Neural cell (in vitro differentiated cells): ENCODE data around the gene ADAM30. TPM values are rescaled to one million over a fixed set of nuclear protein-coding genes. Genes with fewer than 3 reads are reported as not detected.

Source experiments
- H2AFZ ChIP-seq: fragments of 200-600, 300-800 bp; sonication (generic), shearing (Covaris generic); 2 replicates; pipeline ENCODE4 v1.6.0; 2014; ENCODE audit warnings: low read depth, mild to moderate bottlenecking, antibody characterized with exemption, low read length, moderate library complexity
- H3F3A ChIP-seq: fragments of 200-600 bp; shearing (Covaris generic); 2 replicates; pipeline ENCODE4 v1.6.1; 2016; ENCODE audit warnings: mild to moderate bottlenecking, moderate library complexity, mixed read lengths, antibody characterized with exemption, low read length; ENCODE audit not compliant: insufficient read depth, poor library complexity, severe bottlenecking
- H3K27ac ChIP-seq: fragments of 200-600, 300-800 bp; sonication (generic), shearing (Covaris generic); 2 replicates; pipeline ENCODE4 v1.5.1; 2014; ENCODE audit warnings: mild to moderate bottlenecking, low read length, moderate library complexity
- H3K27me3 ChIP-seq: fragments of 300-800, 200-600 bp; sonication (generic), shearing (Covaris generic); 2 replicates; pipeline ENCODE4 v1.6.0; 2014; ENCODE audit warnings: mild to moderate bottlenecking, low read depth, low read length, moderate library complexity; ENCODE audit not compliant: insufficient read depth
- H3K36me3 ChIP-seq: fragments of 300-800, 200-600 bp; sonication (generic), shearing (Covaris generic); 2 replicates; pipeline ENCODE4 v1.5.1; 2014; ENCODE audit warnings: mild to moderate bottlenecking, antibody characterized with exemption, low read length, moderate library complexity; ENCODE audit not compliant: insufficient read depth
- H3K4me2 ChIP-seq: fragments of 300-800, 200-600 bp; sonication (generic), shearing (Covaris generic); 2 replicates; pipeline ENCODE4 v1.6.0; 2014; ENCODE audit warnings: mild to moderate bottlenecking, low read length
- H3K4me3 ChIP-seq: fragments of 300-800, 200-600 bp; sonication (generic), shearing (Covaris generic); 2 replicates; pipeline ENCODE4 v1.5.1; 2014; ENCODE audit warnings: mild to moderate bottlenecking, low read length, moderate library complexity
- H3K79me2 ChIP-seq: fragments of 200-600 bp; shearing (Covaris generic); replicated peaks from 2 replicates; pipeline ENCODE4 v1.6.0; 2014; ENCODE audit warnings: mild to moderate bottlenecking, low read length, moderate library complexity; ENCODE audit not compliant: insufficient read depth
- H3K9ac ChIP-seq: fragments of 300-800, 200-600 bp; sonication (generic), shearing (Covaris generic); 2 replicates; pipeline ENCODE4 v1.6.1; 2016; ENCODE audit warnings: mild to moderate bottlenecking, low read length, mixed read lengths
- H3K9me2 ChIP-seq: fragments of 200-600 bp; shearing (Covaris generic); 2 replicates; pipeline ENCODE4 v1.6.1; 2016; ENCODE audit warnings: mild to moderate bottlenecking, low read length, mixed read lengths; ENCODE audit not compliant: insufficient read depth
- H3K9me3 ChIP-seq: fragments of 200-600, 300-800 bp; sonication (generic), shearing (Covaris generic); 2 replicates; pipeline ENCODE4 v1.6.1; 2016; ENCODE audit warnings: mild to moderate bottlenecking, mixed run types, low read length, moderate library complexity, mixed read lengths
- H4K20me1 ChIP-seq: fragments of 200-600 bp; shearing (Covaris generic); 2 replicates; pipeline ENCODE4 v1.6.1; 2016; ENCODE audit warnings: mild to moderate bottlenecking, mixed run types; ENCODE audit not compliant: insufficient read depth
- CTCF ChIP-seq: fragments of 450-650 bp; IDR thresholded peaks from 2 replicates; pipeline ENCODE4 v1.5.1; 2014; ENCODE audit warnings: antibody characterized with exemption, mild to moderate bottlenecking, moderate library complexity; ENCODE audit not compliant: poor library complexity, severe bottlenecking
- EP300 ChIP-seq: fragments of 450-650 bp; conservative IDR thresholded peaks from 2 replicates; pipeline ENCODE4 v1.6.1; 2014; ENCODE audit warnings: antibody characterized with exemption, mild to moderate bottlenecking, moderate library complexity; ENCODE audit not compliant: poor library complexity, severe bottlenecking
- EZH2 ChIP-seq: fragments of 200-600, 300-800 bp; shearing (Covaris generic), sonication (generic); IDR thresholded peaks from 2 replicates; pipeline ENCODE4 v1.6.1; 2014; ENCODE audit warnings: antibody characterized with exemption, low read length, borderline replicate concordance, mild to moderate bottlenecking; ENCODE audit not compliant: insufficient read depth, poor library complexity, severe bottlenecking
- MXI1 ChIP-seq: fragments of 450-650 bp; conservative IDR thresholded peaks from 2 replicates; pipeline ENCODE4 v1.6.1; 2014; ENCODE audit warnings: antibody characterized with exemption, mild to moderate bottlenecking; ENCODE audit not compliant: poor library complexity, severe bottlenecking
- POLR2AphosphoS5 ChIP-seq: IDR thresholded peaks from 2 replicates; pipeline ENCODE4 v1.6.1; 2012
- RAD21 ChIP-seq: fragments of 450-650 bp; conservative IDR thresholded peaks from 2 replicates; pipeline ENCODE4 v1.6.1; 2014; ENCODE audit warnings: antibody characterized with exemption, mild to moderate bottlenecking, moderate library complexity
- REST ChIP-seq: IDR thresholded peaks from 2 replicates; pipeline ENCODE4 v1.6.1; 2012; ENCODE audit warnings: borderline replicate concordance
- SMC3 ChIP-seq: fragments of 450-650 bp; conservative IDR thresholded peaks from 2 replicates; pipeline ENCODE4 v1.6.1; 2014; ENCODE audit warnings: antibody characterized with exemption, mild to moderate bottlenecking, moderate library complexity; ENCODE audit not compliant: poor library complexity
- TAF1 ChIP-seq: IDR thresholded peaks from 2 replicates; pipeline ENCODE4 v1.6.1; 2012; ENCODE audit warnings: low read depth
- polyA plus RNA-seq: library from polyadenylated mRNA; depleted of rRNA; stranded (reverse); fragments of >200 nt; gene quantifications from 2 replicates; pipeline ENCODE4 v1.2.3, GENCODE V29; 2014

The ADAM30 gene
- polyA plus RNA-seq, 1 donor from 2014 or later: not detected

DNA sequence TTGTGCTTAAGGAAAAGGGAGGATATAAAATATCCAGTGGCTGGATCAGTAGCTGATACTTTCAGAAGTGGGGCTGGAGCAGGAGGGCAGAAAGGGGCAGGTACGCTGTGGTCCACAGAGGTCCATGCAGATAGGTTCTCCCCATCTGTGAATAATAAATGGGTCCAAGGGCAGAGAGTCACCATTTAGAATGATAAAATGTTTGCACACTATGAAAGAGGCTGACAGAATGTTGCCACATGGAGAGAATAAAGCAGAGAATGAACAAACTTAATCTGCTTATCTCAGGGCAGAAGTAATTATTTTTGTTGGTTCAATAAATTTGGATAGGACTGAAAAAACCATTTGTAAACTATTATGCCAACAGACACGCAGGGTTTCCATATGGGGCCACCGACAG, 16.6 kb upstream of the ADAM30 start:
- Histone ChIP-seq H3K79me2 (no peaks in the 10 kb centered on the region), H3K9me3 (no peaks in the 10 kb centered on the region), H3K27me3 (no peaks in the 10 kb centered on the region), H4K20me1 (no peaks in the 10 kb centered on the region), H3K4me2 (no peak overlapping the region), H2AFZ (no peak overlapping the region), H3F3A (no peaks in the 10 kb centered on the region), H3K9ac (no peak overlapping the region), H3K27ac (no peak overlapping the region), H3K9me2 (no peaks in the 10 kb centered on the region), H3K4me3 (no peak overlapping the region), H3K36me3 (no peaks in the 10 kb centered on the region)
- TF ChIP-seq POLR2AphosphoS5 (no peak), REST (no peak), EZH2 (no peak), SMC3 (no peak), TAF1 (no peak), RAD21 (no peak), EP300 (no peak), CTCF (no peak), MXI1 (no peak)

DNA sequence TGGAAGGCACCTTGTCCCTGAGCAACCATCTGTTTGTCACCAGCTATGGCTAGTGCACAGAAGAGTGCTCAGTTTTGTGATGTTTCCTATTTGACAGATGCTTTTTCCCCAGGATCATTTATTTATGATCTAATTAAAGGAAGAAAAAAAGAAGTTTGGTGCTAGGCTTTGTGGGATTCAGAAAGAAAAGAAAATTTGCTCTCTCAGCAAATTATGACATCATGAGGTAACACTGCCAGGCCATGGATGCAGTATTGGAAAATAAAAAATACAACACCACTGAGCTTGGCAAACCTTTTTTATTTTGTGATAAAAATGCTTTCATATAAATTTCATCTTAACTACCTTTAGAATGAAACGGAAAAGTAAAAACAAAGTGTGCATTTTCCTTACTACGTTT, 15.5 kb upstream of the ADAM30 start:
- Histone ChIP-seq H3K4me2 (no peak overlapping the region), H3K9ac (no peak overlapping the region), H3F3A (no peaks in the 10 kb centered on the region), H3K9me3 (no peaks in the 10 kb centered on the region), H3K9me2 (no peaks in the 10 kb centered on the region), H3K27me3 (no peaks in the 10 kb centered on the region), H2AFZ (no peak overlapping the region), H4K20me1 (no peaks in the 10 kb centered on the region), H3K4me3 (no peak overlapping the region), H3K36me3 (no peaks in the 10 kb centered on the region), H3K79me2 (no peaks in the 10 kb centered on the region), H3K27ac (no peak overlapping the region)
- TF ChIP-seq EZH2 (no peak), TAF1 (no peak), EP300 (no peak), MXI1 (no peak), CTCF (no peak), REST (no peak)
